Ishikawa (cell line): Measurements from ENCODE around the gene CPNE4.

Experiments used
- CEBPB ChIP-seq: IDR thresholded peaks from 2 replicates; pipeline ENCODE4 v1.6.1; 2012
- CREB1 ChIP-seq: IDR thresholded peaks from 2 replicates; pipeline ENCODE4 v1.6.1; 2012; ENCODE audit warnings: low read depth
- EGR1 ChIP-seq: IDR thresholded peaks from 2 replicates; pipeline ENCODE4 v1.6.1; 2012
- EP300 ChIP-seq: IDR thresholded peaks from 2 replicates; pipeline ENCODE4 v1.6.1; 2012; ENCODE audit warnings: borderline replicate concordance
- FOXM1 ChIP-seq: IDR thresholded peaks from 2 replicates; pipeline ENCODE4 v1.6.1; 2012; ENCODE audit warnings: low read depth, borderline replicate concordance
- MAX ChIP-seq: IDR thresholded peaks from 2 replicates; pipeline ENCODE4 v1.6.1; 2012
- NFIC ChIP-seq: IDR thresholded peaks from 2 replicates; pipeline ENCODE4 v1.6.1; 2012
- RAD21 ChIP-seq: IDR thresholded peaks from 2 replicates; pipeline ENCODE4 v1.6.1; 2012; ENCODE audit warnings: low read depth
- REST ChIP-seq: IDR thresholded peaks from 2 replicates; pipeline ENCODE4 v1.6.1; 2012; ENCODE audit warnings: low read depth, mild to moderate bottlenecking
- TAF1 ChIP-seq: IDR thresholded peaks from 2 replicates; pipeline ENCODE4 v1.6.1; 2012; ENCODE audit warnings: low read depth, mild to moderate bottlenecking
- TCF12 ChIP-seq: IDR thresholded peaks from 2 replicates; pipeline ENCODE4 v1.6.1; 2012; ENCODE audit warnings: low read depth
- TEAD4 ChIP-seq: IDR thresholded peaks from 2 replicates; pipeline ENCODE4 v1.6.1; 2012
- USF1 ChIP-seq: IDR thresholded peaks from 2 replicates; pipeline ENCODE4 v1.6.1; 2012
- YY1 ChIP-seq: IDR thresholded peaks from 2 replicates; pipeline ENCODE4 v1.6.1; 2012; ENCODE audit warnings: low read depth
- ZBTB7A ChIP-seq: IDR thresholded peaks from 2 replicates; pipeline ENCODE4 v1.6.1; 2012; ENCODE audit warnings: low read depth

CPNE4 gene

GRCh38 chr3:131568460-131568859 is 466.4 kb downstream of the CPNE4 start:
- TF ChIP-seq EP300 (no peak), FOXM1 (no peak), ZBTB7A (no peak), RAD21 (no peak), TAF1 (no peak), USF1 (no peak), CEBPB (no peak), MAX (no peak), CREB1 (no peak), NFIC (no peak), REST (no peak), YY1 (no peak), TEAD4 (no peak), TCF12 (no peak), EGR1 (no peak)

DNA sequence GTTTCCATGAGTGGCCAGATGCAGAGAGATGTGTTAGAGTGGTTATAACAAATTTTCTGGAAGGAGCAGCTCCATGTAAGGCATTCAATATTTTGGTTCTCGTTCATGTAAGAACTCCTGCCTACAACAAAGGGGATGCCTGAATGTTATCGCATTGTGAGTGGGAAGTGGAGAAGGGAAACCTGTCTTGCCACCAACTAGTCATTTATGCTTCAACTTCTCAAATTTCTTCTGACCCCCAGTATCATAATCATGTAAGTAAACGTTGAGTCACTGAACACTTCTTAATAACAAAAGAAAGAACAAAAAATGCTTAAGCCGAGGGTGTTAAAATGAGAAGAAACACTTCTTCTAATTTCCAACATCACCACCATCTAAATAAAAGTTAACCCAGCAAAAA is 470.0 kb downstream of the CPNE4 start:
- TF ChIP-seq CEBPB, result no peak
- TF ChIP-seq EGR1, result no peak
- no peak for TF ChIP-seq ZBTB7A
- TF ChIP-seq TCF12, result no peak
- no peak for TF ChIP-seq NFIC
- no peak for TF ChIP-seq FOXM1
- no peak for TF ChIP-seq RAD21
- no peak for TF ChIP-seq REST
- TF ChIP-seq CREB1, result no peak
- TF ChIP-seq MAX, result no peak
- no peak for TF ChIP-seq TEAD4
- TF ChIP-seq EP300, result no peak
- TF ChIP-seq YY1, result no peak

- TF ChIP-seq USF1 (no peak), TAF1 (no peak), NFIC (no peak), TCF12 (no peak), FOXM1 (no peak), MAX (no peak), CEBPB (no peak), ZBTB7A (no peak)
These were observed 473.3 kb downstream of the CPNE4 start for GRCh38 chr3:131561511-131561910.

GRCh38 chr3:131560795-131561194 is 474.0 kb downstream of the CPNE4 start:
- TF ChIP-seq RAD21 (no peak), TEAD4 (no peak), TCF12 (no peak), FOXM1 (no peak), YY1 (no peak), REST (no peak), USF1 (no peak), EP300 (no peak), EGR1 (no peak), CREB1 (no peak), MAX (no peak), TAF1 (no peak), ZBTB7A (no peak), NFIC (no peak), CEBPB (no peak)
